ENCODE measurements around the gene SCO1.
"Not testable (repeated sequence)": the region's sequence is repeated elsewhere in the genome, so short reads cannot be mapped to it uniquely, and the experiment has no call there.

Gene SCO1

DNA sequence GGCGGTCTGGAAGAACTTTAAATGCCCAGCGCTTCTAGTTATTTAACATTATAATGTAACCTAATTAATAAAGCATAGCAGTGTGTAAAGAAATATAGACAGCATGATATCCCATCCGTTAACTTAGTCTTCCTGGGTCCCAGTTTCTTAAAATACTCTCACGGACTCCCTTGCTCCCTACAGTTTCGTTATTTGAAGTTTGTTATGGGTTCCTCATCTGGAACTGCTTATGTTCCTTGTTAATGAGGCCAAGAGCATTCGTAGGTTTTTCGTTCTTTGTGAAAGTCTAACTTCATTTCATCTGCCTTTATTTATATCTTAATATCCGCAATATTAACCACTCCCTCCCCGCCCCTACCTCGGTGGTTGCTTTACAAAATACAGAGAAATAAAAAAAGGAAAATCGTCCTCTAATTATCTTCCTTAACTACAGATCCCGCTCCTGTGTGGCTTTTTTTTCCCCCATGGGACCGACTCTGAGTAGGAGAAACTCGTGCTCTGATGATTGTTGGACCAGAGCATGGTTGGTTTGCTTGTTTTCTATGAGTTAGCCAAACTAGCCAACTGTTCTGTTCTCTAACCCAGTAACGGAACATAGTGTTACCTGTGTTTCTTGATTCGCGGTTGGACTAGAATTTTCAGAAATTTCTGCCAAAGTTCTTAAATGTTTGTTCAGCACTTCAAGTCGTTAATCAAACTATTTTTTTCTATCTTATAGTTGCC lies 924 bp upstream of the SCO1 start:
- no peak for DNase-seq (ENCODE audit: low read depth)

DNA sequence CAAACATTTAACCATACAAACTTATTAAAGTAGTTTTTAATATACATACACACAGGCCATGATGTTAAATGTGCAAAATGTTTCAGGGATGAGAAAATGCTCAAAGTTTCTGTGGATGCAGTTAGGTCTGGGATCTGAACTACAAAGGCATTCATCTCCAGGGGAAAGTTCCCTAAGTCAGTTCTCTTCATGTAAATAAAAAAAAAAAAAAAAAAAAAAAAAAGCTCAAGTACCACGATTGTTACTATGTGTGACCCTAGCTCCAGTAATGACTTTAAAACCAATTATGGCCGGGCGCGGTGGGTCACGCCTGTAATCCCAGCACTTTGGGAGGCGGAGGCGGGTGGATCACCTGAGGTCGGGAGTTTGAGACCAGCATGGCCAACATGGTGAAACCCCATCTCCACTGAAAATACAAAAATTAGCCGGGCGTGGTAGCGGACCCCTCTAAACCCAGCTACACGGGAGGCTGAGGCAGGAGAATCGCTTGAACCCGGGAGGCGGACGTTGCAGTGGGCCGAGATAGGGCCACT lies 1.4 kb downstream of the SCO1 start:
- not testable (repeated sequence) for DNase-seq (ENCODE audit: low read depth)
- peak overlapping the region; percentile 95 for H3K4me3 ChIP-seq (ENCODE audit: low read length)

More for the DNA sequence above, 924 bp upstream of the SCO1 start:
- TF ChIP-seq, protein P1, sequence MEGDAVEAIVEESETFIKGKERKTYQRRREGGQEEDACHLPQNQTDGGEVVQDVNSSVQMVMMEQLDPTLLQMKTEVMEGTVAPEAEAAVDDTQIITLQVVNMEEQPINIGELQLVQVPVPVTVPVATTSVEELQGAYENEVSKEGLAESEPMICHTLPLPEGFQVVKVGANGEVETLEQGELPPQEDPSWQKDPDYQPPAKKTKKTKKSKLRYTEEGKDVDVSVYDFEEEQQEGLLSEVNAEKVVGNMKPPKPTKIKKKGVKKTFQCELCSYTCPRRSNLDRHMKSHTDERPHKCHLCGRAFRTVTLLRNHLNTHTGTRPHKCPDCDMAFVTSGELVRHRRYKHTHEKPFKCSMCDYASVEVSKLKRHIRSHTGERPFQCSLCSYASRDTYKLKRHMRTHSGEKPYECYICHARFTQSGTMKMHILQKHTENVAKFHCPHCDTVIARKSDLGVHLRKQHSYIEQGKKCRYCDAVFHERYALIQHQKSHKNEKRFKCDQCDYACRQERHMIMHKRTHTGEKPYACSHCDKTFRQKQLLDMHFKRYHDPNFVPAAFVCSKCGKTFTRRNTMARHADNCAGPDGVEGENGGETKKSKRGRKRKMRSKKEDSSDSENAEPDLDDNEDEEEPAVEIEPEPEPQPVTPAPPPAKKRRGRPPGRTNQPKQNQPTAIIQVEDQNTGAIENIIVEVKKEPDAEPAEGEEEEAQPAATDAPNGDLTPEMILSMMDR (conservative IDR thresholded peaks at IDR 0.05; ENCODE audit: low read depth, low read length), result no peak
- H3K4me3 ChIP-seq (ENCODE audit: low read length), result peak overlapping the region; percentile 95

DNA sequence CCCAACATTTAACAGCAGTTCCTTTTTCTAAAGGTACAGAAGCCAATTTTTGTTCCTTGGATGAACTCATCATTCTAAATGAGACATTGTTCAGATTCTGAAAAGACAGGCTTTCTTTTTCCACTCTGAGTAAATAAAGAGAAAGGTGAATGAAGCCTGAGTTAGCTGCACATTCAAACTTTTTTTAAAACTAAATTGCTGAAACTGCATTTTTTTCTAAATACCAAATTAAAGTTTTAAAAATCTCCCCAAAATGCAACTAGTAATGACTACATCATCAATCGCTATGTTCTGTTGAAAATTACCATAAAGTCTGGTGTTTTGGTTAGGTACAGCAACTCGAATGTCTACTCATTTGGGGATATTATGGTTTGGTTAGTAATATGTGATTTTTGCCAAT lies 9.8 kb downstream of the SCO1 start:
- DNase-seq (ENCODE audit: low read depth), result no peak
- TF ChIP-seq, protein P1 (conservative IDR thresholded peaks at IDR 0.05; ENCODE audit: low read depth, low read length), result no peak
- no peak overlapping the region for H3K4me3 ChIP-seq (ENCODE audit: low read length)

DNA sequence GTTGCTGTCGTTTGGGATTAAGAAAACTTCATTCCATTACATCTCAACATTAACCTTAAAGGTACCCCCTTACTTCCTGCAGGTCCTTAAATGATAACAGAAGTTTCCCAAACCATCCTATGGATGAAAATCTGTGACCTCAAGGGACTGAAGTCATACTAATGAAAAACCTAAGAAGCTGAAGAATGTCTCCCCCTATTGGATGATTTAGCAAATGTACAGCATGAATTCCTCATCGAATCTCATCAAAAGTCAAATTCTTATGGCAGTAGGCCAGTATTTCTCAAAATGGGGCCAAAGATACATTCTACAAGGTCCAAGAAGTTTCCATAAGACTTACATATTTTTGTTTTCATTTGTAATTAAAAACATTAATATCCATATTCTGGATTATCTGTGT lies 13.5 kb downstream of the SCO1 start:
- no peak overlapping the region for H3K4me3 ChIP-seq (ENCODE audit: low read length)
- DNase-seq (ENCODE audit: low read depth), result no peak
- TF ChIP-seq, protein P1 (conservative IDR thresholded peaks at IDR 0.05; ENCODE audit: low read depth, low read length), result peak; percentile 59

DNA sequence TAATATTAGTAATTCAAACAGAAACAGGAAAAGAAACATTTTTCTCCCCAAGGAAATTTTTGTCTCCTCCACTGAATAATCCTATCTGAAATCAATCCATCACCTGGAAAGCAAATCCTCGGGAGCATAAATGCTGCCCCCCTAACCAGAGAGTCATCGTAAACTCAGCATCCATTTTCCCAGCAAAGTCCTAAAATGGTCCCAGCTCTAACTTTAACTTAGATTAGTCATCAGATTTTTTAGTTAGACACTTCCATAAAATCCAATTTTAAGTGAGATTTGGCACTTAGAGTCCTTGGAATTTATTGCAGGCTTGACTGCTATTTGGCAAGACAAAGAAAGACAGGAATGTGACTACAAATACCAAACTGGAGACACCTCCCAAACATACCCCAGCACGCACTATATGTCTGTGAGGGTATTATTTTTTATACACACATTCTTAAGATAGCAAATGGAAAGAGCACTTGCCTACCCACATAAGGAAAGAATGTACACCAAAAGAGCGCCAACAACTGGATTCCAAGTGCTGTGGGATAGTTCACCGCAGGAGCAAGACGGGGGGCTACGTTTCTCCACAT lies 15.4 kb downstream of the SCO1 start:
- DNase-seq (ENCODE audit: low read depth), result peak; percentile 51
- H3K4me3 ChIP-seq (ENCODE audit: low read length), result no peak overlapping the region
- TF ChIP-seq, protein P1 (conservative IDR thresholded peaks at IDR 0.05; ENCODE audit: low read depth, low read length), result no peak

DNA sequence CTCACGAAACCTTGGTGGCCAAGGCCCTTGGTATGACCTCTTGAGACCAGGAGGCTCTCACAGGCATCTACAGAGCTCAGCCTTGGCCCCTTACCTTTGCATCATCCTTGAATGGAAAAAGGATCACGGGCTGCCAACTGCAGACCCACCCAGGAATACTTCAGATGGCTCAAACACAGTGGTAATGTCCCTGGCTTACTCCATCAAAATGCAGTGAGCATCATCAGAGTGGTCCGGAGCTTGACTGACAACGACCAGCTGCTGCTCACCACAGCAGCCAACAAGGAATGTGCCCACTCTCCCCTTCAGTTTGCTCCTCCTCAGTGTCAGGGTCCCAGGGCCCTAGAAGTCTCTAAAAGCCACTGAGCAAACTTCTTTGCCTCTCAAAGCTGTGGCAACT lies 22.6 kb downstream of the SCO1 start:
- no peak overlapping the region for H3K4me3 ChIP-seq (ENCODE audit: low read length)
- TF ChIP-seq, protein P1 (conservative IDR thresholded peaks at IDR 0.05; ENCODE audit: low read depth, low read length), result no peak
- DNase-seq (ENCODE audit: low read depth), result no peak

DNA sequence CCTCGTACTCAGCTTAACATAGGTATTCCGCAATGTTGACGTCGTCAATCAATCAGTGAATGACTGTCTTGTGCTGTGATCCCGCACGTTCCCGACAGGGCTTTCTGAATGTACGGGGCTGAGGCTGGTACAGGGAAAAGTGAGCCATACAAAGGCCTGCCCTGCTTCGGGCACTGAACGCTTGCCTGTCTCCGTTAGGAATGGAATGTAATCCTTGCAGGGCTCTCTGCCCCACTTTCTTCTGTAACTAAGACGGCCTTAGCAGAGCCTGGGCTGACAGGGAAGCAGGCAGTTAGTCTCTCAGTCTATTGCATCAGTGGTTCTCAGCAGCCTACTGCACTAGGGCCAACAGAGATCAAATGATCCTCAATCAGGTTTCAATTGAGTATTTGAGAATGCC lies 24.0 kb downstream of the SCO1 start:
- H3K4me3 ChIP-seq (ENCODE audit: low read length), result no peak overlapping the region
- peak; percentile 51 for DNase-seq (ENCODE audit: low read depth)
- TF ChIP-seq, protein P1 (conservative IDR thresholded peaks at IDR 0.05; ENCODE audit: low read depth, low read length), result no peak

Data from retinal pigment epithelial cell (primary cell).